Psoas muscle (tissue), 8 donors: ENCODE results near the gene TBC1D22A. TPM values are rescaled to one million over a fixed set of nuclear protein-coding genes. Genes with fewer than 3 reads are reported as not detected.

Source experiments
- ATAC-seq, 4 donors: fragments of 200-7000 bp; cut with Tn5 transposase; one replicate each; pipeline ENCODE4 v1.9.1; 2020; ENCODE audit warnings: moderate library complexity in 3 of 4, mild to moderate bottlenecking in 2 of 4
- DNase-seq, 2 donors: peaks; one replicate each; pipeline ENCODE4 v3.0.0-alpha.2; 2020
- H3K27ac ChIP-seq: fragments of 200-600 bp; one replicate; pipeline ENCODE4 v1.8.0; 2022
- H3K27me3 ChIP-seq, 3 donors: fragments of 200-600 bp in 1 of 3; one replicate each; pipeline versions ENCODE4 v1.6.1 to v1.8.0; 2013 to 2022; ENCODE audit warnings: low read length in 2 of 3, mild to moderate bottlenecking in 2 of 3, moderate library complexity in 1 of 3; ENCODE audit not compliant: insufficient read depth in 3 of 3
- H3K36me3 ChIP-seq, 2 donors: fragments of 200-600 bp in 1 of 2; one replicate each; pipeline versions ENCODE4 v1.6.1 to v1.8.0; 2013 to 2022; ENCODE audit warnings: low read depth in 1 of 2, mild to moderate bottlenecking in 1 of 2, moderate library complexity in 1 of 2; ENCODE audit not compliant: insufficient read depth in 1 of 2
- H3K4me1 ChIP-seq: fragments of 200-600 bp; one replicate; pipeline ENCODE4 v1.8.0; 2022
- H3K4me3 ChIP-seq: fragments of 200-600 bp; one replicate; pipeline ENCODE4 v1.8.0; 2022; ENCODE audit warnings: mild to moderate bottlenecking
- H3K9me3 ChIP-seq: fragments of 200-600 bp; one replicate; pipeline ENCODE4 v1.8.0; 2022
- CTCF ChIP-seq: fragments of 200-600 bp; IDR thresholded peaks from one replicate; pipeline ENCODE4 v1.8.0; 2022; ENCODE audit warnings: antibody characterized with exemption
- WGBS, 3 donors: extraction: QIAGEN DNeasy Blood & Tissue Kit; methylation state at CpG; one replicate each; pipeline versions ENCODE4 v1.1.6 to v1.1.7; 2013; 5-methylcytosine and 5-hydroxymethylcytosine counted together
- intact Hi-C, 2 donors: fragments of 100-400 bp; cut with DNase I; formaldehyde crosslinking; loops; one replicate each; pipeline versions ENCODE4 v1.11.0 to v1.14.2; 2022
- polyA plus RNA-seq, 3 donors: library from polyadenylated mRNA; stranded (reverse); fragments of 200-250 nt; gene quantifications; one replicate each; pipeline ENCODE4 v1.2.3, GENCODE V29; 2013
- total RNA-seq, 4 donors: library from RNA; stranded (reverse); fragmentation: NEBNext Ultra II Directional in 2 of 4; extraction: Animal tissue kit (Norgen Biotek cat#: 25700) in 2 of 4; gene quantifications; one replicate each; pipeline versions ENCODE4 v1.2.1 to v1.2.4, GENCODE V29; 2021 to 2023
- donor health status: healthy with polysubstance abuse.
- donor health status: DM: no; HTN: no; CAD: no; lungs with moderate emphysema.
- donor health status: Bipolar disorder and iron deficiency.
- donor health status: healthy.
- donor health status: DM: yes; HTN: yes; CAD: no.
- donor health status: DM: no; HTN: no; CAD: no.
- donor health status: DM: no; HTN: no; CAD: no.
- donor health status: DM: yes; HTN: yes; CAD: no.

Gene TBC1D22A
- total and polyA plus RNA-seq, 7 donors = 11.7 to 25.0 (median 18.9) TPM

GRCh38 chr22:46956498-46957215, 194.2 kb downstream of the TBC1D22A start:
- no peak for DNase-seq
- TF ChIP-seq CTCF = no peak
- no peak overlapping the region for H3K4me3 ChIP-seq
- no peaks in the 10 kb centered on the region for H3K4me1 ChIP-seq
- no peaks in the 10 kb centered on the region for H3K9me3 ChIP-seq
- intact Hi-C loops = no loop called here
- H3K36me3 ChIP-seq = no peaks in the 10 kb centered on the region
- 96% methylated on average over 19 of the region's 19 CpGs for WGBS, 3 donors
- no peaks in the 10 kb centered on the region for H3K27me3 ChIP-seq
- no peak for ATAC-seq
- H3K27ac ChIP-seq = no peak overlapping the region

- ATAC-seq = no peak
- DNase-seq = peak in 1 of 2 donors; percentile 32
Observed at GRCh38 chr22:46957521-46957920, 195.1 kb downstream of the TBC1D22A start.

GRCh38 chr22:46958191-46958590, 195.7 kb downstream of the TBC1D22A start:
- ATAC-seq (no peak), DNase-seq (no peak)
- H3K36me3 ChIP-seq = no peaks in the 10 kb centered on the region
- H3K27ac ChIP-seq = no peak overlapping the region
- H3K4me1 ChIP-seq = no peaks in the 10 kb centered on the region
- no peak overlapping the region for H3K4me3 ChIP-seq
- WGBS, 3 donors = 81 to 93% (median 87%) methylated on average over 10 of the region's 10 CpGs
- H3K27me3 ChIP-seq = no peaks in the 10 kb centered on the region
- H3K9me3 ChIP-seq = no peaks in the 10 kb centered on the region
- no peak for TF ChIP-seq CTCF
- intact Hi-C loops = no loop called here

More at GRCh38 chr22:46957521-46957920, 195.1 kb downstream of the TBC1D22A start:
- Histone ChIP-seq H3K9me3 (no peaks in the 10 kb centered on the region), H3K27me3 (no peaks in the 10 kb centered on the region), H3K4me1 (no peaks in the 10 kb centered on the region), H3K36me3 (no peaks in the 10 kb centered on the region), H3K4me3 (no peak overlapping the region), H3K27ac (no peak overlapping the region)
- intact Hi-C loops = no loop called here
- WGBS, 3 donors = 91 to 95% (median 94%) methylated on average over 12 of the region's 12 CpGs
- TF ChIP-seq CTCF = no peak

DNA sequence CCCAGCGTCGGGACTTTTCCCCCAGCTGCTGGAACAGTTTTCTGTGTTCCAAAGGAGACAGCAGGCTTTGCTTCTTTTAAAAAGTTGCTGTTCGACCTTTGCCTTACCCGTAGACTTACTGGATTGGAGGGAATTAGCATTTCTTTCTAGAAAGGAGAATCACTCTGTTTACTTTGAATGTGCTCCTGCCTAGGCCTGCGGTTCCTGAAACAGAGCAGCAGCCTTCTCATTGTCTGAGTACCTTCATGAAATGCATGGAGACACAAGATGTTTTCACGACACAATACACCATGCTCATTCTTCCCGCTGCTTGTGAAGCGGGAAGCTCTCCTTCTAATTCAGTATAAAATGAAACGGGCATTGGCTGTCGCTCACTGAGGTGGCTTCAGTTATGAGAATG, 196.2 kb downstream of the TBC1D22A start:
- H3K36me3 ChIP-seq = no peaks in the 10 kb centered on the region
- ATAC-seq (no peak), DNase-seq (no peak)
- no peaks in the 10 kb centered on the region for H3K27me3 ChIP-seq
- intact Hi-C loops = no loop called here
- 83 to 93% (median 86%) methylated on average over 10 of the region's 10 CpGs for whole genome bisulfite sequencing, 3 donors
- no peak for TF ChIP-seq CTCF
- no peak overlapping the region for H3K4me3 ChIP-seq
- no peak overlapping the region for H3K27ac ChIP-seq
- no peaks in the 10 kb centered on the region for H3K4me1 ChIP-seq
- no peaks in the 10 kb centered on the region for H3K9me3 ChIP-seq

DNA sequence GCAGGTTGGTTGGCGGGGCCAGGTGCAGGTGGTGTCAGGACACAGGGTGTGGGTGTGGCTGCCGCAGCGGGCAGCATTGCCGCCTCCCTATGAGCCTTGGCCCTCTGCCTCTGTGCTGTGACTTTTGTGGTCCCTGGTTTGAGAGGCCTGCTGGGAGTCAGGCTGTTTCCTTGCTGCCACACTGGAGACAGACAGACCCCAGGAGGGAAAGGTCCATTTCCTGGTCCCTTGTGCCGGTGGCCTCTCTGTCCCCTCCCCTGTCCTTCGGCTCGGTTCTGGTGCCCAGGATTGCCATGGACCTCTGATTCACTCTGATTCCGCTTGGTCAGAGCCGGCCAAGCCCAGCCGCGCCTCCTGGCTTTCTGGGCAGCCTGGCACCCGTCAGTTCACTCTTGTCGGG, 196.9 kb downstream of the TBC1D22A start:
- DNase-seq = peak in 1 of 2 donors; percentile 21
- TF ChIP-seq CTCF = no peak
- no peak overlapping the region for H3K27ac ChIP-seq

More for the DNA sequence above, 196.9 kb downstream of the TBC1D22A start:
- H3K4me3 ChIP-seq = no peak overlapping the region
- intact Hi-C loops = no loop called here
- no peaks in the 10 kb centered on the region for H3K4me1 ChIP-seq
- 66 to 73% (median 67%) methylated on average over 13 of the region's 13 CpGs for whole genome bisulfite sequencing, 3 donors
- H3K36me3 ChIP-seq = no peaks in the 10 kb centered on the region
- H3K9me3 ChIP-seq = no peaks in the 10 kb centered on the region
- no peaks in the 10 kb centered on the region for H3K27me3 ChIP-seq
- peak in 1 of 4 donors; percentile 27 for ATAC-seq
